Smooth muscle cell of bladder (primary cell): ENCODE measurements around the gene UNC13C. TPM values are rescaled to one million over a fixed set of nuclear protein-coding genes. Genes with fewer than 3 reads are reported as not detected.

Experiments used
- total RNA-seq: library from RNA; depleted of rRNA; stranded (reverse); fragments of >200 nt; gene quantifications from 2 replicates; pipeline ENCODE4 v1.2.3, GENCODE V29; 2014

UNC13C gene
- not detected in 2 replicates for total RNA-seq

DNA sequence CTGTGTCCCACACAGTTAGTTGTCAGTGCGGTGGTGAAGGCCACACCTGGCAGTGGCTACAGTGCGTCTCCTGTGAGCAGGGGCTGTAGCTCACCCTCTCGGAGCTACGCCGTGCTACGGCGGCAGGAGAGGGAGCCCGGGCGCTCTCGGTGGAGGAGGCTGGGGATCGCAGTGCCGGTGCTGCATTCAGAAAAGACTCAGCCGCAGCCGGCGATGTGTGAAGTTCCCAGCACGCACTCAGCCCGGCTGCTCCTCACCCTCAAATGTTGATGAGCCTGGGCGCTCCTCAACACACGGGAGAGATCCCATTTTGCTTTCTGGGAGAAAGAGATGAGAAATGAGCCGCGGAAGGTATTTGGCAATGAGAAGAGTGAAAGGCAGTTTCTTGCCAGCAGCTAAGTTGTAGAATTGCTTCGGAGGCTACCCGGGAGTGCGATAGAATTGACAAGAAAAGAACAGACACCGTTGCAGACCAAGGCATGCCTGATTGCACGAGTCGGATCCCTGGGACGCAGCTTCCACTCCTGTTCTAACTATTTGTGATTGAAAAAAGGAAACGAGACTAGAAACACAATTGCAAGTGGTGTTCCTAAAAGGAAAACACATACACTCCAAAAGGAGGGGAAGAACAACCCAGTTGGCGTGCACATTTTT is at the start of gene UNC13C:
UNC13C (plus strand) TSS at position 189 of the 654 bp plus-strand sequence. CDS start 34,463 bp downstream, outside the sequence.

Other genes starting within 250 kb of the UNC13C start
- not detected in 2 replicates for gene WDR72, start 218.8 kb upstream of the UNC13C start, total RNA-seq